Measurements from ENCODE around the gene DNAAF8. TPM values are rescaled to one million over a fixed set of nuclear protein-coding genes. Genes with fewer than 3 reads are reported as not detected.

Gene DNAAF8
- total and polyA plus RNA-seq, 2 donors (not counting 3 experiments of a cell fraction or from before 2014, with no cell fraction given) = 0.58 to 1.0 TPM

DNA sequence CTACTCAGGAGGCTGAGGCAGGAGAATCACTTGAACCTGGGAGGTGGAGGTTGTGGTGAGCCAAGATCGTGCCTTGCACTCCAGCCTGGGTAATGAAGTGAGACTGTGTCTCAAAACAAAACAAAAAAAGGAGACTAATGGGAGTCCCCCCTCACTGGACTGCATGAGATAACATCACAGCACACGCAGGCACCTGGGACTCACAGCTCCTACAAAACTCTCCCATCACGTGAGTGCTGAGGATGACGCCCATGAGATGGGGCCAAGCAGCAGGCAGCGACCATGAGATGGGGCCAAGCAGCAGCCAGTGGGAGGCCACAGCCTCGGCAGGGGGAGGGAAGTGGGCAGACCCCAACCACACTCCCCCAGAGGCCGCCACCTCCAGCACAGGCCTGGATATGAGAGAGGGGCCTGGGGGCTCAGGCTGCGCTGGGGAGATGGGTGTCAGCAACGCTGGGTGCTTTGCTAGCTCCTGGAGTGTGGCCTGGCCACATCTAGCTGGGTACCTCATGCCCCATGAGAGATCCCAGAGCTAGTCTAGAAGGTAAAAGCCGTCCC is 15.4 kb downstream of the DNAAF8 start:
- ChIA-PET POLR2A (interaction anchor here (0.6 kb wide), 1 partner anchor 102 kb away, joined by 4 read pairs; no protein-coding TSS in a partner anchor), CTCF (no interaction called here)
- FAIRE-seq (no peak), DNase-seq (ENCODE audit: low read depth, low spot score) (no peak)
- intact Hi-C loops (cut with micrococcal nuclease) = no loop called here
- H3K4me1 ChIP-seq (ENCODE audit: control insufficient read depth, extremely low read depth, insufficient read depth, low read length) = no peaks in the 10 kb centered on the region
- no TSS peak for BruUV-seq (replicated peaks)
- H3K4me3 ChIP-seq (replicated peaks in 1 of 3; ENCODE audit: insufficient read depth in 1 of 3, low read depth in 1 of 3, low read length in 3 of 3) = no peak overlapping the region
- dilution Hi-C loops (cut with MboI; ENCODE audit: extremely low pct_ligation_motif_present, low sequenced_read_pairs) = no loop called here
- no peaks in the 10 kb centered on the region for H3K9me3 ChIP-seq (replicated peaks; ENCODE audit: control insufficient read depth, insufficient read depth, low read length)
- H3K36me3 ChIP-seq (ENCODE audit: control insufficient read depth in 2 of 2, extremely low read depth in 1 of 2, insufficient read depth in 2 of 2, low read length in 2 of 2) = peaks cover 3 to 22% of the 10 kb centered on the region in 2 experiments
- no peak overlapping the region for H3K4me2 ChIP-seq (ENCODE audit: insufficient read depth, low read length)
- H3K27me3 ChIP-seq (ENCODE audit: control insufficient read depth in 2 of 2, insufficient read depth in 2 of 2, low read length in 2 of 2) = no peaks in the 10 kb centered on the region
- no peak overlapping the region for H2AFZ ChIP-seq (ENCODE audit: low read depth, low read length)
- H3K9ac ChIP-seq (replicated peaks; ENCODE audit: extremely low read depth, insufficient read depth, low read length) = no peak overlapping the region
- TF ChIP-seq MYC (IDR thresholded peaks at IDR 0.05; ENCODE audit: low read depth, low read length) (no peak), FOS (IDR thresholded peaks at IDR 0.05; ENCODE audit: borderline replicate concordance, insufficient read depth, low read length) (no peak), GATA2 (IDR thresholded peaks at IDR 0.05; ENCODE audit: insufficient read depth, insufficient read length, low read depth, low read length) (no peak), POLR2AphosphoS5 (IDR thresholded peaks at IDR 0.05; ENCODE audit: insufficient read depth, low read depth, low read length) (no peak), JUN (IDR thresholded peaks at IDR 0.05; ENCODE audit: borderline replicate concordance, insufficient read depth, insufficient read length, low read depth) (no peak), EZH2 (IDR thresholded peaks at IDR 0.05; ENCODE audit: borderline replicate concordance, low read depth, low read length, severe bottlenecking) (no peak), POLR2A (IDR thresholded peaks at IDR 0.05; ENCODE audit: low read depth, low read length) (no peak)
- TF ChIP-seq, protein P1, sequence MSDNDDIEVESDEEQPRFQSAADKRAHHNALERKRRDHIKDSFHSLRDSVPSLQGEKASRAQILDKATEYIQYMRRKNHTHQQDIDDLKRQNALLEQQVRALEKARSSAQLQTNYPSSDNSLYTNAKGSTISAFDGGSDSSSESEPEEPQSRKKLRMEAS (IDR thresholded peaks at IDR 0.05; ENCODE audit: insufficient read depth, insufficient read length) = no peak
- TF ChIP-seq, protein P2, sequence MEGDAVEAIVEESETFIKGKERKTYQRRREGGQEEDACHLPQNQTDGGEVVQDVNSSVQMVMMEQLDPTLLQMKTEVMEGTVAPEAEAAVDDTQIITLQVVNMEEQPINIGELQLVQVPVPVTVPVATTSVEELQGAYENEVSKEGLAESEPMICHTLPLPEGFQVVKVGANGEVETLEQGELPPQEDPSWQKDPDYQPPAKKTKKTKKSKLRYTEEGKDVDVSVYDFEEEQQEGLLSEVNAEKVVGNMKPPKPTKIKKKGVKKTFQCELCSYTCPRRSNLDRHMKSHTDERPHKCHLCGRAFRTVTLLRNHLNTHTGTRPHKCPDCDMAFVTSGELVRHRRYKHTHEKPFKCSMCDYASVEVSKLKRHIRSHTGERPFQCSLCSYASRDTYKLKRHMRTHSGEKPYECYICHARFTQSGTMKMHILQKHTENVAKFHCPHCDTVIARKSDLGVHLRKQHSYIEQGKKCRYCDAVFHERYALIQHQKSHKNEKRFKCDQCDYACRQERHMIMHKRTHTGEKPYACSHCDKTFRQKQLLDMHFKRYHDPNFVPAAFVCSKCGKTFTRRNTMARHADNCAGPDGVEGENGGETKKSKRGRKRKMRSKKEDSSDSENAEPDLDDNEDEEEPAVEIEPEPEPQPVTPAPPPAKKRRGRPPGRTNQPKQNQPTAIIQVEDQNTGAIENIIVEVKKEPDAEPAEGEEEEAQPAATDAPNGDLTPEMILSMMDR (IDR thresholded peaks at IDR 0.05; ENCODE audit: extremely low read depth in 1 of 2, insufficient read depth in 1 of 2, low read depth in 1 of 2, low read length in 2 of 2) = no peak
- no peaks in the 10 kb centered on the region for H4K20me1 ChIP-seq (replicated peaks; ENCODE audit: control insufficient read depth, extremely low read depth, insufficient read depth, low read length)
- H3K9me1 ChIP-seq (replicated peaks; ENCODE audit: control insufficient read depth, extremely low read depth, insufficient read depth, low read length) = no peaks in the 10 kb centered on the region
- H3K27ac ChIP-seq (ENCODE audit: insufficient read depth, low read depth, low read length) = no peak overlapping the region
- H3K79me2 ChIP-seq (ENCODE audit: control insufficient read depth, insufficient read depth, low read length) = no peaks in the 10 kb centered on the region

Measured in endothelial cell of umbilical vein (primary cell).